ENCODE measurements around the gene SPTB.
"Not testable (repeated sequence)": the region's sequence is repeated elsewhere in the genome, so short reads cannot be mapped to it uniquely, and the experiment has no call there.

Gene SPTB

GRCh38 chr14:64807551-64807950 is 72.2 kb downstream of the SPTB start:
- no peak for DNase-seq (ENCODE audit: low read depth, low spot score)
- H3K9me3 ChIP-seq (ENCODE audit: insufficient read depth, low read length), result no peaks in the 10 kb centered on the region
- no peak for TF ChIP-seq ZNF274 (IDR thresholded peaks at IDR 0.05; ENCODE audit: low read depth, low read length)
- no peak for TF ChIP-seq SUZ12 (IDR thresholded peaks at IDR 0.05; ENCODE audit: extremely low read depth, insufficient read depth, insufficient read length)
- TF ChIP-seq YY1 (IDR thresholded peaks at IDR 0.05; ENCODE audit: insufficient read depth, insufficient read length), result no peak
- no peak overlapping the region for H3K9ac ChIP-seq (ENCODE audit: insufficient read length, low read depth)
- H3K4me3 ChIP-seq (ENCODE audit: insufficient read length, low read depth), result no peak overlapping the region
- H3K27me3 ChIP-seq (ENCODE audit: insufficient read depth, insufficient read length), result no peaks in the 10 kb centered on the region
- H3K4me1 ChIP-seq (ENCODE audit: insufficient read depth, insufficient read length), result no peaks in the 10 kb centered on the region
- H3K36me3 ChIP-seq (ENCODE audit: insufficient read depth, insufficient read length, low read length), result no peaks in the 10 kb centered on the region

GRCh38 chr14:64806862-64807495 is 72.7 kb downstream of the SPTB start:
- Histone ChIP-seq H3K9ac (ENCODE audit: insufficient read length, low read depth) (no peak overlapping the region), H3K4me1 (ENCODE audit: insufficient read depth, insufficient read length) (no peaks in the 10 kb centered on the region), H3K4me3 (ENCODE audit: insufficient read length, low read depth) (no peak overlapping the region), H3K36me3 (ENCODE audit: insufficient read depth, insufficient read length, low read length) (no peaks in the 10 kb centered on the region), H3K9me3 (ENCODE audit: insufficient read depth, low read length) (no peaks in the 10 kb centered on the region), H3K27me3 (ENCODE audit: insufficient read depth, insufficient read length) (no peaks in the 10 kb centered on the region)
- TF ChIP-seq ZNF274 (IDR thresholded peaks at IDR 0.05; ENCODE audit: low read depth, low read length) (no peak), YY1 (IDR thresholded peaks at IDR 0.05; ENCODE audit: insufficient read depth, insufficient read length) (no peak), SUZ12 (IDR thresholded peaks at IDR 0.05; ENCODE audit: extremely low read depth, insufficient read depth, insufficient read length) (no peak)
- DNase-seq (ENCODE audit: low read depth, low spot score), result no peak

- Histone ChIP-seq H3K36me3 (ENCODE audit: insufficient read depth, insufficient read length, low read length) (no peaks in the 10 kb centered on the region), H3K27me3 (ENCODE audit: insufficient read depth, insufficient read length) (no peaks in the 10 kb centered on the region), H3K4me1 (ENCODE audit: insufficient read depth, insufficient read length) (no peaks in the 10 kb centered on the region), H3K4me3 (ENCODE audit: insufficient read length, low read depth) (no peak overlapping the region), H3K9ac (ENCODE audit: insufficient read length, low read depth) (no peak overlapping the region), H3K9me3 (ENCODE audit: insufficient read depth, low read length) (no peaks in the 10 kb centered on the region)
- no peak for TF ChIP-seq YY1 (IDR thresholded peaks at IDR 0.05; ENCODE audit: insufficient read depth, insufficient read length)
- no peak for TF ChIP-seq SUZ12 (IDR thresholded peaks at IDR 0.05; ENCODE audit: extremely low read depth, insufficient read depth, insufficient read length)
- no peak for TF ChIP-seq ZNF274 (IDR thresholded peaks at IDR 0.05; ENCODE audit: low read depth, low read length)
- no peak for DNase-seq (ENCODE audit: low read depth, low spot score)
Observed at GRCh38 chr14:64806202-64806861, 73.4 kb downstream of the SPTB start.

GRCh38 chr14:64805646-64806045 is 74.1 kb downstream of the SPTB start:
- not testable (repeated sequence) for H3K9me3 ChIP-seq (ENCODE audit: insufficient read depth, low read length); H3K4me3 ChIP-seq (ENCODE audit: insufficient read length, low read depth); H3K36me3 ChIP-seq (ENCODE audit: insufficient read depth, insufficient read length, low read length); H3K4me1 ChIP-seq (ENCODE audit: insufficient read depth, insufficient read length); DNase-seq (ENCODE audit: low read depth, low spot score); H3K9ac ChIP-seq (ENCODE audit: insufficient read length, low read depth); H3K27me3 ChIP-seq (ENCODE audit: insufficient read depth, insufficient read length)

- Histone ChIP-seq H3K4me1 (ENCODE audit: insufficient read depth, insufficient read length) (no peaks in the 10 kb centered on the region), H3K9ac (ENCODE audit: insufficient read length, low read depth) (no peak overlapping the region), H3K36me3 (ENCODE audit: insufficient read depth, insufficient read length, low read length) (no peaks in the 10 kb centered on the region), H3K27me3 (ENCODE audit: insufficient read depth, insufficient read length) (no peaks in the 10 kb centered on the region), H3K9me3 (ENCODE audit: insufficient read depth, low read length) (no peaks in the 10 kb centered on the region), H3K4me3 (ENCODE audit: insufficient read length, low read depth) (no peak overlapping the region)
- TF ChIP-seq SUZ12 (IDR thresholded peaks at IDR 0.05; ENCODE audit: extremely low read depth, insufficient read depth, insufficient read length) (no peak), YY1 (IDR thresholded peaks at IDR 0.05; ENCODE audit: insufficient read depth, insufficient read length) (no peak), ZNF274 (IDR thresholded peaks at IDR 0.05; ENCODE audit: low read depth, low read length) (no peak)
- DNase-seq (ENCODE audit: low read depth, low spot score), result no peak
Observed at GRCh38 chr14:64804754-64805260, 74.9 kb downstream of the SPTB start.

GRCh38 chr14:64801800-64802199 is 77.9 kb downstream of the SPTB start:
- Histone ChIP-seq H3K9me3 (ENCODE audit: insufficient read depth, low read length) (no peaks in the 10 kb centered on the region), H3K9ac (ENCODE audit: insufficient read length, low read depth) (no peak overlapping the region), H3K27me3 (ENCODE audit: insufficient read depth, insufficient read length) (no peaks in the 10 kb centered on the region), H3K36me3 (ENCODE audit: insufficient read depth, insufficient read length, low read length) (no peaks in the 10 kb centered on the region), H3K4me3 (ENCODE audit: insufficient read length, low read depth) (no peak overlapping the region), H3K4me1 (ENCODE audit: insufficient read depth, insufficient read length) (no peaks in the 10 kb centered on the region)
- no peak for DNase-seq (ENCODE audit: low read depth, low spot score)
- no peak for TF ChIP-seq YY1 (IDR thresholded peaks at IDR 0.05; ENCODE audit: insufficient read depth, insufficient read length)
- TF ChIP-seq ZNF274 (IDR thresholded peaks at IDR 0.05; ENCODE audit: low read depth, low read length), result no peak
- no peak for TF ChIP-seq SUZ12 (IDR thresholded peaks at IDR 0.05; ENCODE audit: extremely low read depth, insufficient read depth, insufficient read length)

GRCh38 chr14:64801046-64801445 is 78.7 kb downstream of the SPTB start:
- H3K9me3 ChIP-seq (ENCODE audit: insufficient read depth, low read length), result no peaks in the 10 kb centered on the region
- DNase-seq (ENCODE audit: low read depth, low spot score), result no peak
- H3K36me3 ChIP-seq (ENCODE audit: insufficient read depth, insufficient read length, low read length), result no peaks in the 10 kb centered on the region
- TF ChIP-seq YY1 (IDR thresholded peaks at IDR 0.05; ENCODE audit: insufficient read depth, insufficient read length) (no peak), SUZ12 (IDR thresholded peaks at IDR 0.05; ENCODE audit: extremely low read depth, insufficient read depth, insufficient read length) (no peak), ZNF274 (IDR thresholded peaks at IDR 0.05; ENCODE audit: low read depth, low read length) (no peak)
- no peaks in the 10 kb centered on the region for H3K4me1 ChIP-seq (ENCODE audit: insufficient read depth, insufficient read length)
- H3K27me3 ChIP-seq (ENCODE audit: insufficient read depth, insufficient read length), result no peaks in the 10 kb centered on the region
- H3K9ac ChIP-seq (ENCODE audit: insufficient read length, low read depth), result no peak overlapping the region
- H3K4me3 ChIP-seq (ENCODE audit: insufficient read length, low read depth), result no peak overlapping the region

Data from NT2/D1 (cell line).